Subcutaneous adipose tissue (tissue), 4 donors: ENCODE results near the gene ADGRA1. TPM values are rescaled to one million over a fixed set of nuclear protein-coding genes. Genes with fewer than 3 reads are reported as not detected.

Source experiments
- total RNA-seq, 4 donors: library from RNA; depleted of rRNA; stranded (reverse); fragments of >200 nt; gene quantifications; one replicate each; pipeline ENCODE4 v1.1.0, GENCODE V29; 2016
- TF ChIP-seq, protein P1 (sequence below): fragments of 450-650 bp; IDR thresholded peaks from one replicate; pipeline ENCODE4 v1.5.1; 2016; ENCODE audit warnings: low read depth, mild to moderate bottlenecking, control low read depth, antibody characterized with exemption, moderate library complexity

The ADGRA1 gene
- total RNA-seq, 4 donors from 2014 or later, result 0.38 TPM; not detected in 3

DNA sequence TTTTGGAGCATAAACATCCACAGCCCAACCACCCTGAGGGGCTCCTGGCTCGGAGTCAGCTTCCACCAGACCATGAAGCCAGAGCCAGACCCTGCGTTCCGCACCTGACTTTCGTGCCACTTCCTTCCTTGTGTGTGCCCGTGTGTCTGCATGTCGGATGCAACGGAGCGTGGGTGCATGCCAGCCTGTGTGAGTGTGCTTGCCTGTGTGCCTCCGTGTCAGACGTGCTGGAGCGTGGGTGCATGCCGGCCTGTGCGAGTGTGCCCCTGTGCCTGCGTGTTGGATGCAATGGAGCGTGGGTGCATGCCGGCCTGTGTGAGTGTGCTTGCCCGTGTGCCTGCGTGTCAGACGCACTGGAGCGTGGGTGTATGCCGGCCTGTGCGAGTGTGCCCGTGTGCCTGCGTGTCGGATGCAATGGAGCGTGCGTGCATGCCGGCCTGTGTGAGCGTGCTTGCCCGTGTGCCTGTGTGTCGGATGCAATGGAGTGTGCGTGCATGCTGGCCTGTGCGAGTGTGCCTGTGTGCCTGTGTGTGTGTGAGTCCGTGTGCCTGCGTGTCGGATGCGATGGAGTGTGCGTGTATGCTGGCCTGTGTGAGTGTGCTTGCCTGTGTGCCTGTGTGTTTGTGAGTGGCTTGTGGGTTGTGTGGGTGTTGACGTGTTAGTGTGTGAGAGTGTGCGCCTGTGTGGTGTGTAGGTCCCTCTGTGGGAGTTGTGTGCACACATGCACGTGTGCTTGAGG is 44.2 kb downstream of the ADGRA1 start:
- TF ChIP-seq, protein P1, sequence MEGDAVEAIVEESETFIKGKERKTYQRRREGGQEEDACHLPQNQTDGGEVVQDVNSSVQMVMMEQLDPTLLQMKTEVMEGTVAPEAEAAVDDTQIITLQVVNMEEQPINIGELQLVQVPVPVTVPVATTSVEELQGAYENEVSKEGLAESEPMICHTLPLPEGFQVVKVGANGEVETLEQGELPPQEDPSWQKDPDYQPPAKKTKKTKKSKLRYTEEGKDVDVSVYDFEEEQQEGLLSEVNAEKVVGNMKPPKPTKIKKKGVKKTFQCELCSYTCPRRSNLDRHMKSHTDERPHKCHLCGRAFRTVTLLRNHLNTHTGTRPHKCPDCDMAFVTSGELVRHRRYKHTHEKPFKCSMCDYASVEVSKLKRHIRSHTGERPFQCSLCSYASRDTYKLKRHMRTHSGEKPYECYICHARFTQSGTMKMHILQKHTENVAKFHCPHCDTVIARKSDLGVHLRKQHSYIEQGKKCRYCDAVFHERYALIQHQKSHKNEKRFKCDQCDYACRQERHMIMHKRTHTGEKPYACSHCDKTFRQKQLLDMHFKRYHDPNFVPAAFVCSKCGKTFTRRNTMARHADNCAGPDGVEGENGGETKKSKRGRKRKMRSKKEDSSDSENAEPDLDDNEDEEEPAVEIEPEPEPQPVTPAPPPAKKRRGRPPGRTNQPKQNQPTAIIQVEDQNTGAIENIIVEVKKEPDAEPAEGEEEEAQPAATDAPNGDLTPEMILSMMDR, result no peak

DNA sequence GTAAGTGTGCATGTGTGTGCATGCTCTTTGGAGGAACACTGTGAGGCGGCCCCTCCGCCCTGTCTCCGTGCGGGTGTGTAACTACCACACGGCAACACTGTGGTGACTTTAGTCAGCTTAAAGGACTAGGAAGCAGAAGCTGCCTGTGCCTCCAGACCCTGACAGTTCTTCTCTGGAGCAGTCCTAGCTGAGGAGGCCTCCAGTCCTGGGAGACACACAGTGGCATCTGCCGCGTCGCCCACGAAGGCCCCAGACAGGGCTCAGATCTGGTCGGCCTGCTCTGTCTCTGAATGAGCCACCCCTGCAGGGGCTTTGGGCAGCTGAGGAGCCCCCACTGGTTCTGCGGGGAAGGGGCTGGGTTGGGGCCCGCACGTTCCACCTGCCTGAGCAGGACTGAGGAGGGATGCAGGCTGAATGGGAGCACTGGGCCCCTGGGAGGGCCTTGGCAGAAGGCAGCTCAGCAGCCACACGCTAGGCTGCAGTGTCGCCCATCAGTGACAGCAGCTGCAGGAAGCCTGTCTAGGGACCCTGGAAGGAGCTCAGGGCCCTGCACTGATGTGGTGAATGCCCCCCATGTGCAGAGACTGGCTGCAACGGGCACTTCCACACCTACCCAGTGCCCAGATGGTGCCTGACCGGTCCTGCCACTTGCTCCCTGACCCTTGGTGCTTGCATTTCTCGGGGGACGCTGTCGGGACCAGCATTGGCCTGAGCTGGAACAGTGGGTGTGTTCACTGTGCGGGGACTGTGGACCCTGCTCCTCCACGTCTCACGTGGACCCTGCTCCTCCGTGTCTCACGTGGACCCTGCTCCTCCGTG is 45.0 kb downstream of the ADGRA1 start:
- TF ChIP-seq, protein P1, result no peak

DNA sequence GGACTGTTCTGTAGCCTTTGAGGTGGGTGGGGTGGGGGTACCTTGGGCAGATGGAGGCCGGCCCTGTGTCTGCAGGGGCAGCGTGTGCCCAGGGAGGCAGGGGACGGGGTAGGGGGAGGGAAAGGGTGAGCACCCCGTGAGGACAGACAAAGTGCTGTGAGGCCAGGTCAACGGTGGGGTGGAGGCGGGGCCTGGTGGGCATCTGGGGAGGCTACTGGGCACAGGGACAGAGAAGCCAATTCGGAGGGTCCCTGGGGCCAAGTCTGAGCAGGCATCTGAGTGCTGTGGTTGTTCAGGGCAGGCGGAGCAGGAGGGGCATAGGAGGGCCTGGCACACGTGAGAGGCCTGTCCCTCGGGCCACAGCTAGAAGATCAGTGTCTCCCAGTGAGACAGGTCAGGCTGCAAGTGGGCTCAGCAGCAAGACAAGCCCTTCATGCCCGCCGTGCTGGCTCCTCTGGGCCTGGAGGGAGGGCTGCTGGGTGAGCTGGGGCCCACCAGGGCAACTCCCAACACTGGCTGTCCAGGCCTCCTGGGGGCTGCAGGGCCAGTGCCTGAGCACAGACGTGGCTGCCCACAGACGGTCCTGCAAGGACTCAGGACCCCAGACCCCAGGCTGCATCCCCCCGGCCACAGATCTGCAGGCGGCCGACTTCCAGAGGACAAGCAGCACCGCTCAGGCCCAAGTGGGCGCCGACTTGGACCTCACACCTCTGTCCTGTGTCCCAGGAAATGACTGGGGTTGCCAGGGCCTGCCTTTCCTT is 45.9 kb downstream of the ADGRA1 start:
- TF ChIP-seq, protein P1, result no peak

DNA sequence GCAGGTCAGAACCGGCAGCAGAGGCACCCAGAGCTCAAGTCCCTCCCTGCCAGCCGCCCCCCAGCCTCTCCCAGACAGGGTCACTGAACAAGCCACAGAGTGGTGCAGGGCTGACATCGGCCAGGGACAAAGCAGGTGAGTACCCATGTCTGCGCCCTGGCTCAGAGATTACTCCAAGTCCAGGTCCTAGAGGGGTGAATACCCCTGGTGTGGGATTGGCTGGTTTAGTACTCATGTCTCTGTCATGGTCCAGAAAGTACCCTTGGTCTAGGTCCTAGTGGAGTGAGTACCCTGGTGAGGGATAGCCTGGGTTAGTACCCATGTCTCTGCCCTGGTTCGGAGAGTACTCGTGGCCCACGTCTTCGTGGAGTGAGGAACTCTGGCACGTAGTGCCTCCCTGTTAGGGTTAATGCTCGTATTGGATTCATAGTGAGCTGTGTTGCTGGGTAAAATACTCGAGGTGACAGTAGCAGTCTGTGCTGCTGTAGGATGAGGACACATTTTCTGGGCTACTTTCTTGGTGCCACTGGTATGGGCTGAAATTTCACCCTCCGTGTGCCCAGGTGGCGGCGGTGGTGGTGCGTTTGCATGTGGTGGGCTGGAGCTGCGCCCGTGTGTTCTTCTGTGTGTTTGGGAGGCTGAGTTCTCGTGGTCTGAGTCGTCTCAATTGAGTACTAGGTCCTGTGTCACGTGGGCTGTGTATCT is 46.8 kb downstream of the ADGRA1 start:
- TF ChIP-seq, protein P1, result no peak

DNA sequence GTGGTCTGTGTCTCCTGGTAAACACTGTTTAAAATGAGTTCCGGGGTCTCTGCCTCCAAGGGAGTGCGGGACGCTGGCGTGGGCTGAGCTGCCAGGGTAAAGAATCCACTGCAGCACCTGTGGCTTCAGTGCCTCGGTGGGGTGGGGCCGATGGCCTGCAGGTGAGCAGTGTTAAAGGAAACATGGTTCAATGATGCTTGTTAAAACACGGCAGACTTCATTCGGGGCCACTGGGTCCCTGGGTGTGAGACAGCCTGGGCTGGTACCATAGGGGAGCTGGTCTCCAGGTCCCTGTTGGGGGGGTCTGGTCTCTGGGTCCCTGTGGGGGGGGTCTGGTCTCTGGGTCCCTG is 47.4 kb downstream of the ADGRA1 start:
- TF ChIP-seq, protein P1, result no peak

DNA sequence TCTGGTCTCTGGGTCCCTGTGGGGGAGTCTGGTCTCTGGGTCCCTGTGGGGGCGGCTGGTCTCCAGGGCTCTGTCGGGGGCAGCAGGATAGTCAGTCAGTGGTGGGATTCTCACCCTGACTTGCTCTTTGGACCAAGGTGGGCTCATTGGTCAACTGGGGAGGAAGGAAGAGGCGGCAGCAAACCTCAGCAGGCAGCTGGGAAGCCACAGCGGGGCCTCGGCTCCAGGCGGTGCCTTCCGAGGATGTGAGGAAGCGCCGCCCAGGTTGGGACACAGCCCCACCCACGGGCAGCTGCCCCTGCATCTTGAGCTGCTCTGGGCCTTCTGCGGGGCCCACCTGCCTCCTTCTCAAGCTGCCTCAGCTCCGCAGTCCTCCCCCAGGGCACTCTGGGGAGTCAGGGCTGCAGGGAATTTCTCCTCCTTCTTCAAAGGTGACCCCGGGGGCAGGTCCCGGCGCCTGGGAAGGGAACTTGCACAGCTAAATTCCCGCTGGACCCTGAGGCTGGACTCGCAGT is 51.9 kb downstream of the ADGRA1 start:
- TF ChIP-seq, protein P1, result no peak
